GM19397 (cell line): Measurements from ENCODE around the gene NKIRAS1.

Experiments used
- ATAC-seq: cut with Tn5 transposase; IDR thresholded peaks from one replicate; pipeline ENCODE4 v1.9.1; 2021; ENCODE audit warnings: mild to moderate bottlenecking, moderate library complexity; ENCODE audit not compliant: unreplicated experiment

NKIRAS1 gene

DNA sequence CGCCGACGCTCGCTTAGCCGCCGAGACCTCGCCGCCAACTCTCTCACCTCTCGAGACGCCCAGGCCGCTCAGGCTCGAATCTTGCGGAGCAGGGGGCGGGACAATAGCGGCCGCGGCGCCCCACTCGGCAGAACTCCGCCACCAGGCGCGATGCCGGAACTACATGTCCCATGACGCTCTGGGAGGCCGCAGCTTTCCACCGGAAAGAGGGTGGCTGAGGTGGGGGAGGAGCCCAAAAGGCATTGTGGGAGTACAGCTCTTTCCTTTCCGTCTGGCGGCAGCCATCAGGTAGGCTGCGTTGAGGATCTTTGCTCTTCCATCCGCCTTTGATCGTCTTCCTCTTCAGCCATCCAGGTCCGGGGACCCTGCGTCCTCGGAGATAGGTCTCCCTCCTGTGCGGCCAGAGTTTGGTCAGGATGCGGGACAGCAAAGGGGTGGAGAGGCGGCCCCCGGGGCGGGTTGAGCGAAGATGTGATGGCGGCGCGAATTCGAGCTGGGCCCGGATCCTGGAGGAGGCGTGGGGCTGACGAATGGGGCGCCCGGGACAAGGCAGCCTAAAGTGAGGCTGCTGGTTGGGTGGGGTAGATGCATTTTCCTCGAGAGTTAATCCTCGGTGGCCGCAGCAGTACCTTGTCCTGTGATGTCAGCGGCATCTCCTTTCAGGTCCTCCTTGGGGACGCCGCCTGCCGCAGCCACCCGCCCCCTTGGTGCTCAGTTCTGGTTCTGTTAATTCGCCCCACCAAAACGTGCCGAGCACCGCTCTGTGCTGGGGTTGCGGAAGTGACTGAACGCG is at the start of gene NKIRAS1, which contains the start of gene RPL15:
NKIRAS1 (minus strand) TSS at position 105 of the 793 bp plus-strand sequence. CDS start 6,086 bp downstream, outside the sequence.
RPL15 (plus strand) TSS at position 247 of the 793 bp plus-strand sequence. CDS start 728 bp downstream, outside the sequence.
- ATAC-seq: peak; percentile 96

DNA sequence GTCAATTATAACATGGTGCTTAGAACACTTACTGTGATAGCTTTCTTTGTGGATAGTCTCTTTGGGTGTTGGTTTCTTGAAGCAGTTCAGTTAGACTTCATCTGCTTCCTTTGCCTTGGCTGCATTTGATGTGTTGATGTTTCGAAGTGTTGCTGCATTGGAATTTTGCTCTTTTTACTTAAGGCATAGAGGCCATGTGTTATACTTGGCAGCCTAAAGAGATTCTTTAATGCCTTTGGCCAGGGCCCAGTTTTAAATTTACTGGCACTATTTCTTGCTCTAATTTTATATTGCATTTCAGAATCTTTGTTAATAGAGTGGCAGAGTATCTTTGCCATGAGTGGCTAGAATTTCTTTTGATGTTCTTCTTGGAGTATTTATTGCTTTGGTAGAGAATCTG is 49.5 kb upstream of the NKIRAS1 start:
- no peak for ATAC-seq

DNA sequence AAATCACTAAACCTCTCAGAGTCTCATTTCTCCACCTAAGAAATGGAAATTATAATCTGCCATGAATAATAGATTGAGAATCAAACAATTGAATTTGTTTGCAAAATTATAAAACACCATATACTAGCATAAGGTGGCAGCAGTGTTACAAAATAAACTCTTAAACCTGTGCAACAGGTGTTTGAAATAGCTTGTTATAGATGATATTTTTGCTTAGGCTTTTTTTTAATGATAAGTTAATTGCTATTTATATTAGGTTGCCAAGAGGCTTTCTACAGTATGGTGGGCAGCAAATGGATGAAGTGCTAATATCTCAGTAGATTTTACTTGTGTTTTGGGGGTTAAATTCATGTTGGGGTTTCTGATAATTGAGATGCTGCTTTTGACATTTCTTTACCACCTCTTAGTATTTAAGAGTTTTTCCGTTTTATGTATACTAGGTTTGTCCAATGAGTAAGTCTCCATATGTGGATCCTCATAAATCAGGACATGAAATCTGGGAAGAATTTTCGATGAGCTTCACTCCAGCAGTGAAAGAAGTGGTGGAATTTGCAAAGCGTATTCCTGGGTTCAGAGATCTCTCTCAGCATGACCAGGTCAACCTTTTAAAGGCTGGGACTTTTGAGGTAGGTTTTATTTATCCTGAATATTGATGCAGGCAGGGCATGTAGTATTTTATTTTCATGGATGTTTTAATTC is 47.9 kb upstream of the NKIRAS1 start:
- ATAC-seq: no peak

DNA sequence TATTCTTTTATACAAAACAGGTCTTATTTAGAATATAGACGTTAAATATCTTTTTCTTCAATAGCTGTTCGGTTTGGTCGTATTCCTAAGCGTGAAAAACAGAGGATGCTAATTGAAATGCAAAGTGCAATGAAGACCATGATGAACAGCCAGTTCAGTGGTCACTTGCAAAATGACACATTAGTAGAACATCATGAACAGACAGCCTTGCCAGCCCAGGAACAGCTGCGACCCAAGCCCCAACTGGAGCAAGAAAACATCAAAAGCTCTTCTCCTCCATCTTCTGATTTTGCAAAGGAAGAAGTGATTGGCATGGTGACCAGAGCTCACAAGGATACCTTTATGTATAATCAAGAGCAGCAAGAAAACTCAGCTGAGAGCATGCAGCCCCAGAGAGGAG is 45.1 kb upstream of the NKIRAS1 start:
- ATAC-seq: no peak

DNA sequence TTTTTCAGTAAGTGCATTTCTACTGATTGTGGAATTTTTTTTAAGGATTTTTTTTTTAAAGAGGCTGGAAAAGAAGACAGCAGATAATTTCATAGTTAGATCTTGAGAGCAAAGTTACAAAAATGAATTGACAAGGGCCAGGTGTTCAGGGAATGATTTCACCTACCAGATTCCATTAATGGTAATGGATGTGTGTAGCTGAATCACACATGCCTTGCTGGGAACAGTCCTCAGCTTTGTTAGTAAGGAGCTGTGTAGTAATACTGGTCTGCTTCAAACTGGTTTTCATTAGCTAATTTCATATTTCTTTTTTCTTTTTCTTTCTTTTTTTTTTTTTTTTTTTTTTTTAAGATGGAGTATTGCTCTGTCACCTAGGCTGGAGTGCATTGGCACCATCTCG is 44.3 kb upstream of the NKIRAS1 start:
- no peak for ATAC-seq

DNA sequence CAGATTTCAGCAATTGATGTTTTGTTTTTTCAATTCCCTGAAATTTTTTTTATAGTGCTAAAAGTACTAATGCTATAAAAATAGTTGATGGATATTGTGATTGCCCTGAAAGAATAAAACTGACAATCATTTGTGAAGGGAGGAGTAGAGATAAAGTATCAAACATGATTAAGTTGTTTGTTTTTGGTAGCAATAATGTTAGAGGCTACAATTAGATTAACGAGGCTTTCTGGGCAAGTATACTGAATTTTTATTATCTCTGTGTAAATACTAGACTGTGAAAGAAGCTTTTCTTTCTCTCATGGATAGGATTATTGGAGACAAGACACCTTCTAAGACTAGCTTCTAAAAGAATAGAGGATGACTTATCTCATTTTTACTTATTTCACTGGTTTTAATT is 43.9 kb upstream of the NKIRAS1 start:
- no peak for ATAC-seq

DNA sequence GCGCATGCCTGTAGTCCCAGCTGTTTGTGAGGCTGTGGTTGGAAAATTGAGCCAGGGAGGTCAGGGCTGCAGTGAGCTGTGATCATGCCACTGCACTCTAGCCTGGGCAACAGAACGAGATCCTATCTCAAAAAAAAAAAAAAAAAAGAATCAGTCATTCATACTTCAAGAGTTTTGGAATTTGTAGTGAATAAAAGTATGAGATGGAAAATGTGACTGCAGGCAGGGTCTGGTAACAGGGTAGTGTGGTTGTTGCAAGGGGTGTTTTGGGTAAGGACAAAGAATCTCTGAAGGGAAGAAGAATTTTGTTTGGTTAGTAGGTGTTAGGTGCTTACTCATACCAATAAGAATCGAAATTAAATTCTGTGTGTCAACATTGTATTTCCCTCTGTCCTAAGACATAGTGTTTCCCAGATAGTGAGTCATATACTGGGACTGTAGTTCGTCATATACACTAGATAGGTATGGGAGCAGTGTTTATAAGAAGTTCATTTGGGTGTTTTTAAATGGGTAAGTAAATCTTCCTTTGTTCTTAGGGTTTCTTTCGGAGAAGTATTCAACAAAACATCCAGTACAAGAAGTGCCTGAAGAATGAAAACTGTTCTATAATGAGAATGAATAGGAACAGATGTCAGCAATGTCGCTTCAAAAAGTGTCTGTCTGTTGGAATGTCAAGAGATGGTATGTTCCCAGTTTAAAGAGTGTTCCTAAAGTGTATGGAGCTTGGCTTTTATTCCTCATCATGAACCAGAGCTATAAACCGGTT is 42.5 kb upstream of the NKIRAS1 start:
- ATAC-seq: no peak

DNA sequence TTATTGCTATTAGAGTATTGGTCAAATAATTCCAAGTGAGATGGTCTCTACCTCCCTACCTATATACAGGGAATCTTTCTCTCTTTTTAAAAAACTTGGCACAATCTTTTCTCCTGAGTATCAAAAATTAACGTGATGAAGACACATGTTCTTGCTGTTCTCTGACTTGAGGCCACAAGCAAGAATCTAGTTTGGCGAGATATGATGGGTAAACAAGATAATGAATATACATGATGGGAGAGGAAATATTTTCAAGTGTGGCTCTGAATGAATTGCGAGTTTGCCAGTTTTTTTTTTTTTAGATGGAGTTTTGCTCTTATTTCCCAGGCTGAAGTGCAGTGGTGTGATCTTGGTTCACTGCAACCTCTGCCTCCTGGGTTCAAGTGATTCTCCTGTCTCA is 39.9 kb upstream of the NKIRAS1 start:
- no peak for ATAC-seq

DNA sequence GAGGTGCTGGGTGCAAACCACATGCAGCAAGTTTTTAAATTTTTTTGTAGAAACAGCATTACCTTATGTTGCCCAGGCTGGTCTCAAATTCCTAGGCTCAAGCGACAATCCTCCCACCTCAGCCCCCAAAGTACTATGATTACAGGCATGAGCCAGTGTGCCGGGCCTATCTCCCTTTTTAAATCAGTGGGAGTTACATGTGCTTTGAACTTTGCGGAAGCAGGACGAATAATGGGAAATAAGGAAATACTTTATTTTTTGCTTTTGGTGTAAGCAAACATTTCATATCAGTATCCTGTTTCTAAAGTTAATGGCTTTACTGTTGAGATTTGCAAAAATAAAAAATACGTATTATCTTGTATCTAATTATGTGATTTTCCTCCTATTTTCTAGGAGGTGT is 37.4 kb upstream of the NKIRAS1 start:
- no peak for ATAC-seq

DNA sequence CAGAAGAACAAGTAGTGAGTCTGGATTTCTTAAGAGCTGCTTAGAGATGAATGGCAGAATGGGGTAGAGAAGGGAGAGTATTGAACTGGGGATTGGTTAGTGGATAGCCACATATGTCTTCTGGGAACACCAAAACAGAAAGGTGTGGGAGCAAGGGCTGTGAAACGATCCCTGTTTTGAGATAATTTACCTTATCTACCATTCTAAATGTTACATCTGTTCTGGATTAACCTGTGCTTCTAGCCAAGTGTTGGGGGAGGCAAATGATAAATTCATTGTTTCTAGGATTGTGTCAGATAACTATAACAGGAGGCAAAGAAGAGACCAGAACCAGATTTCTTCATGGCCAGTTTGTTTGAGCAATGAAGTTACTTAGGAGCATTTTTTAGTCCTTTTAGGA is 36.7 kb upstream of the NKIRAS1 start:
- no peak for ATAC-seq

DNA sequence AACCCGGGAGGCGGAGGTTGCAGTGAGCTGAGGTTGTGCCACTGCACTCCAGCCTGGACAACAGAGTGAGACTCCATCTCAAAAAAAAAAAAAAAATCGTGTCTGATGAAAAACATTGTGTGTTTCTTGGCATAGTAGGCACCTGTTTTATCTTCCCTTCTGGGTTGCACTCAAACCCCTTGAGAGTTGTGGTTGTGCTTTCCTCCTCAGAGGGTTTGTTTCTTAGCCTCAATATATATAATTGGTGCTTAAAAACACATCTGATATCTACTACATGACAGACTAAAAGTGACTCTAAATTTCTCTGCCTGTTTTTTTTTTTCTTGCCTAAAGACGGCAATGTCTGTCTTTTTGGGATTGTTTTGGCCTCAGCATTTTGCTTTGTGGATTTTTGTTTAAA is 35.9 kb upstream of the NKIRAS1 start:
- peak; percentile 50 for ATAC-seq

DNA sequence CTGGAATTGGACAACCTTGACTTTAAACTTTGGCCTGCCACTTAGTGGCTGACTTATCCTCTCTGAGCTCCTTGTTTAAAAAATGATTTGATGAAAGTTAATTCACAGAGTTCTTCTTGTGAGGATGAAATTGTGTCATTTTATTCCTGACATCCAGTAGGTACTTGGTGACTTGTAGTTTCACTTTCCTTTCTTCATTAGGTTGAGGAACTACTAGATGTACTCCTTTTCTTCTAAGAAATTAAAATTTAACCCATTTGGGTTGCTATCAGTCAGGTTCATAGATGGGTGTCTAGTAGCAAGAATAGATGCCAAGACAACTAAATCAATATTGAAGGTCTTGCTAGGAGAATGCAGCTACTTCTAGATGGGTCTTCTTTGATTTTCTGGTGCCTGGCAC is 33.5 kb upstream of the NKIRAS1 start:
- ATAC-seq: no peak

DNA sequence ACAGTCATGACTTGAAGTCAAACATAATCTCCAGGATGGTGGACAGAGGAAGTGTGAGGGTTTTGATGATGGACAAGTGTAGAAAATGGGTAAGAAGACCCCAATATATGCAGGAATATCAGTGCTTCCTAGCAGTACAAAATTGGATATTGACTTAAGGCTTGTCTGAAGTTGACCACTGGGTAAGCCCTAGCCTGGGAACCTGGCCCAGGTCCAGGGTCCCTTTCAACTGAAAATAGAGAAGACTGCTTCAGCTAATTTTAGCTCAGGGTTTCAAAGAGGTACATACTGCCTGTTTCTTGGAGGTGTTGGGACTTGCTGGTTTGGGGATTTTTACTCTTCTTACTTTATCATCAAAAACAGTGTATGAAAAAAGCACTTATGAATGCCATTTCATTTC is 33.0 kb upstream of the NKIRAS1 start:
- no peak for ATAC-seq

DNA sequence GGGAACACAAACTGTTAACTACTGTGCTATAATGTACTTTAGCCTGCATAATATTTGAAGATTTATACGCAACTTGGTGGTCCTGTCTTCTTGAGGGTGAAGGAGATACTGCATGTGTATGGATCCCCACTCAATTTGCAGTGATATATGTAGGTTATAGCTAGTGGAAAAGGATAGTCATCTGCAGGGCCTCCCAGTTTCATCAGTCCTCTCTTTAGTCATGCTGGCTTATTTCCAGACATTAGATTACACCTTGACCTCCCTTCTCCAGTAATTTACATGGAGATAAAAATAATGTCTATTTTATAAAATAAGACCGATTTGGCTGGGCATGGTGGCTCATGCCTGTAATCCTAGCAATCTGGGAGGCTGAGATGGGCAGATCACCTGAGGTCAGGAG is 32.0 kb upstream of the NKIRAS1 start:
- ATAC-seq: no peak

DNA sequence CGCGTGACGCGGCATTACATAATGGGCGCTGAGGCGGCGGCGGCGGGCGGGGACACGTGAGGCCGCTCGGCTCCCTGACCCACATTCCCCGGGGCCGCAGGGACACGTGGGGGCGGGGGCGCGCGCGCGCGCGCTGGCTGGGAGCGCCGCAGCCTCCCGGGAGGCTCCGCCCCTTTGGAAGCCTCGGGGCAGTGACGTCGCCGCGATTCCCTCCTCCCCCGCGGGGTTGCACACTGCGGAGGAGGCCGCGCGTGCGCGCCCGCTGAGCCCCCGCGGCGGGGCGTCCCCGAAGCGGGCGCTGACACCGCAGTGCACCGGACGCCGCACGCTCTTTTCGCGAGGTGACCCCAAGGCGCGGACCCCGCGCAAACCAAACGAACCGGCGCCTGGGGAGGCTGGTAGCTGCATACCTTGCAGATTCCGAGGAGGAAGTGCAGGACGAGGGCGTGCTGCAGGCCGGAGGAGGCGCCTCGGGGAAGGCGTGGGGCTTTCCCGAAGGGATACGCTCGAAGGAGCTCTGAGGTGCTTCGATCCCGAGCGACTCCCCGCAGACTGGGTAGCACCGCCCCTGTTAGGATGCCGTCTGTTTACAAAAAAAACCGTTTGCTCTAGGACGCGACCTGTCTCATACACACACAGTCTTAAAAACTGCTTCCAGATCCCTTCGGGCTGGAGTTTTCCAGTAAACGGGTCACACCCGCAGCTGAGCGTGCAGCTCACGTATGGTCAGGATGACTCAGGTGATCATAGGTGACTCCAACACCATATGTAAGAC is 29.3 kb upstream of the NKIRAS1 start:
- ATAC-seq: peak; percentile 80

DNA sequence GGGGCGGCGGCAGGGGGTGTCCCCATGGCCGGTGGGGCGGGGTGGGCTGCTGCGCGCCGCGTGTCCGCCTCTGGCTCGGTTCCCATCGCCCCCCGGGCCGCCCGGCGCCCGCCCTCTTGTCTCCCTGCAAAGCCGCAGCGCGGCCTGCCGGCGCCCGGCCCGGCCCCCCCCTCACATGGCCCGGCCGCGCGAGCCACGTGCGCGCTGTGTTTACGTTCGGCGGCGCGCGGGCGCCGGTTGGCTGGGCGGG is 28.8 kb upstream of the NKIRAS1 start:
- no peak for ATAC-seq

DNA sequence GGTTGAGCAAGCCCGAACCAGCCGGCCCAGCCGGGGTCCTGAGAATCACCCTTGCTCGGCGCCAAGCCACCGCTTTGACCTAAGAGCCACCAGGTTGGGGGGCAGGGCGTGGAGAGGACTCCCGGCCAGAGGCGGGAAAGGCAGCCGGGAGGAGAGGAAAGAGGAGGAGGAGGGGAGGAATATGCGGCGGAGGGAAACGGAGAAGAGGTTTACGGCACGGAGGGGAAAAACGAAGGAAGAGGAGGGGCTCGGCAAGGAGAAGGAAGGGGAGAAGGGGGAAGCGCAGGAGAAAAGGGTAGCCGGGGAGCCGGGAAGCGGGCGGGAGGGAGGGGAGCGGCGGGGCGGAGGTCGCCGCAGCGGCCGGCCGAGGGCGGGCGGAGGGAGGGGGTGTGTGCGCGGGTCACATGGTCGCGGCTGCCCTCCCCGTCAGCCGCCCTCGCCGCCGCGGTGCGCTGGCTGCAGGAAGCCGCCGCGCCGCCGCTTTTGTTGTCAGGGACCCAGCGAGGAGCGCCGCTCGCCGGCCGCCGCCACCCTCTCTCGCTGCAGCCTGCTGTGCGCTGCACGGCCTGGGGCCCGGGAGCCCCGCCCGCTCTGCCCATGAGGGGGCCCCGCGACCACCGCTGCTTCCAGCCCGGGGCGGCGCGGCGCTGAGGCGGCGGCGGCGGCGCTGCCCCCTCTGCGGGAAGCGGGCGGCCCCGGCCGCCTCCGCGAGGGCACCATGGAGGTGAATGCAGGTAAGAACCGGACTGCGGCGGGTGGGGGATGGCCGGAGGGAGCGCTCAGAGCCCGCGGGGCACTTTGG is 28.3 kb upstream of the NKIRAS1 start, which contains the start of gene NR1D2:
NR1D2 (plus strand) TSS at position 426 of the 802 bp plus-strand sequence; CDS start at position 719, 293 bp downstream.
- ATAC-seq: peak; percentile 66

DNA sequence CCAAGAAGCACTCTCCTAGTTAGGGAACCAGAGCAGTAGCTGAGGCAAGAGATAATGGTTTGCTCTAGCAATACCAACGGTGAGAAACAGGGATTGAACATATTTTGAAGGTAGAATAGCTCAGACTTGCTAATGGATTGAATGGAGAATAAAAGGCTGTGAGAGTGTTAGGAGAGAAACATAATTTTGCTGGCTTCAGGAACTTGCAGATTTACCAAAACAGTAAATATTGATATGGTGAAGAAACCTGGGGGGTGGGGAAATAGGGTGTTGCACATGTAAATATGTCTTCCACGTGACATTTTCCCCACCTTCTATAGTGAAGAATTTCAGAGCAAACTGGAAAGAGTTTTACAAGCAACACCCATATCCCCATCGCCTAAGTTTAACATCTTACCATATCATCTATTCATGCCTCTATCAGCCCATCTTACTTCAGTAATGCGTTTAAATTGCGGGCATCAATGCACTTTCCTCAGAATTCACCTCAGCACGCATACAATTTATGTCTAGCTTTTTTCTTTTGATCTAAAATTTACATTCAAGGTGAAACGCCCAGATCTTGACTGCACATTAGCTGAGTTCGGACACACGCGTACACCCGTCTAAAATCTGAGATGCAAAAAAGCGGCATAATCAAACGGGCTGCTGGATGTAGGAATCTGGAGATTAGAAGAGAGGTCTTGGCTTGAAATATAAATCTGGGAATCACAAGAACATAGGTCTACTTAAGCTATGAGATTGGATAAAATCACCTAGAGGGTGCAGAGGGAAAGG is 27.4 kb upstream of the NKIRAS1 start:
- no peak for ATAC-seq

DNA sequence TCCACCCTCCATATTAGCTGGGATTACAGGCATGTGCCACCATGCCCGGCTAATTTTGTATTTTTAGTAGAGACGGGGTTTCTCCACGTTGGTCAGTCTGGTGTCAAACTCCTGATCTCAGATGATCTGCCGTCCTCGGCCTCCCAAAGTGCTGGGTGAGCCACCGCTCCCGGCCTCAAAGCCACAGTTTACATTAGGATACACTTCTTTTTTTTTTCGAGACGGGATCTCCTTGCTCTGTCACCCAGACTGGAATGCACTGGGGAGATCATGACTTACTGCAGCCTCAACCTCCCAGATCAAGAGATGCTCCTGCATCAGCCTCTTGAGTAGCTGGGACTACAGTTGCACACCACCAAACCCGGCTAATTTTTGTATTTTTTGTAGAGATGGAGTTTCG is 25.8 kb upstream of the NKIRAS1 start:
- no peak for ATAC-seq
